GM21390 (cell line): ENCODE measurements around the gene BZW2.
"Not testable (repeated sequence)": the region's sequence is repeated elsewhere in the genome, so short reads cannot be mapped to it uniquely, and the experiment has no call there.

Experiments
- ATAC-seq: cut with Tn5 transposase; IDR thresholded peaks from one replicate; pipeline ENCODE4 v1.9.1; 2021; ENCODE audit not compliant: unreplicated experiment

BZW2 gene

GRCh38 chr7:16670021-16670420 lies 24.0 kb downstream of the BZW2 start:
- no peak for ATAC-seq

- no peak for ATAC-seq
These were observed 24.9 kb downstream of the BZW2 start for GRCh38 chr7:16670731-16671344.

- ATAC-seq = no peak
These were observed 25.8 kb downstream of the BZW2 start for GRCh38 chr7:16671811-16672210.

GRCh38 chr7:16675277-16675676 lies 29.3 kb downstream of the BZW2 start:
- no peak for ATAC-seq

- ATAC-seq = no peak
These were observed 32.1 kb downstream of the BZW2 start for GRCh38 chr7:16677978-16678494.

GRCh38 chr7:16678645-16679566 lies 32.9 kb downstream of the BZW2 start:
- not testable (repeated sequence) for ATAC-seq

- ATAC-seq = no peak
These were observed 39.0 kb downstream of the BZW2 start for GRCh38 chr7:16684935-16685334.

GRCh38 chr7:16685535-16685934 lies 39.6 kb downstream of the BZW2 start:
- no peak for ATAC-seq

- no peak for ATAC-seq
These were observed 42.3 kb downstream of the BZW2 start for GRCh38 chr7:16688249-16688648.

- no peak for ATAC-seq
These were observed 45.3 kb downstream of the BZW2 start for GRCh38 chr7:16691241-16691640.

GRCh38 chr7:16693601-16694318 lies 47.8 kb downstream of the BZW2 start:
- ATAC-seq = no peak

- no peak for ATAC-seq
These were observed 48.8 kb downstream of the BZW2 start for GRCh38 chr7:16694806-16695205.

GRCh38 chr7:16695621-16696237 lies 49.7 kb downstream of the BZW2 start:
- no peak for ATAC-seq

- ATAC-seq = no peak
These were observed 51.7 kb downstream of the BZW2 start for GRCh38 chr7:16697507-16698199.

GRCh38 chr7:16698200-16698905 lies 52.4 kb downstream of the BZW2 start:
- no peak for ATAC-seq

- no peak for ATAC-seq
These were observed 56.5 kb downstream of the BZW2 start for GRCh38 chr7:16702441-16702840.

GRCh38 chr7:16708511-16708910 lies 62.5 kb downstream of the BZW2 start:
- no peak for ATAC-seq

- ATAC-seq = no peak
These were observed 63.0 kb downstream of the BZW2 start for GRCh38 chr7:16708980-16709379.

GRCh38 chr7:16710651-16711050 lies 64.7 kb downstream of the BZW2 start:
- ATAC-seq = no peak

GRCh38 chr7:16711730-16712129 lies 65.7 kb downstream of the BZW2 start:
- ATAC-seq = no peak
